ENCODE data around the gene ITGAL. TPM values are rescaled to one million over a fixed set of nuclear protein-coding genes. Genes with fewer than 3 reads are reported as not detected.
A peak's percentile ranks its signal among the peaks of the same experiment; 100 is the strongest.

The ITGAL gene
- total and polyA plus RNA-seq, 7 donors = 0.60 to 20.7 (median 2.8) TPM

DNA sequence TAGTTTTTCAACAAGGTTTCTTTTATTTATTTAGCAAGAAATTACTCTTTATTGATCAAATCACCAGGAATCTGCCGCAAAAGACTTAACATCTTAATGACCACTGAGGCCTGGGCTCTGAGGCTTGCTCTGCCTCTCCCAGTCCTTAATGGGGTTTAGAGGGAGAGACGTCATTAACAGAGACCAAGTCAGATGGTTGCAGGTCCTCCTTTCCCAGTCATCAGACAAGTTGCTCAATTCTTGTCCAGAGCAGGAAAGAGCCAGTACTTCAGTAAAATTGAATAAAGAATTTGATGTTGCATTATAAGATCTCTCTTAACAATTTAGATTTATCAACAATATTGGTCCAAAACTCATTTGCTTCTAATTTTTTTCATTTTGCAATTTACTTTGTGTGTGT lies 28.9 kb upstream of the ITGAL start:
- Histone ChIP-seq H3K9me3 (no peaks in the 10 kb centered on the region), H3K27me3 (no peaks in the 10 kb centered on the region), H3K4me3 (no peak overlapping the region), H3K27ac (no peak overlapping the region), H3K36me3 (peaks cover 0 to 19% (median 0%) of the 10 kb centered on the region in 4 donors), H3K4me1 (peaks cover 0 to 22% (median 14%) of the 10 kb centered on the region in 4 donors)
- intact Hi-C loops (cut with DNase I) = no loop called here
- no peak for DNase-seq
- WGBS, 2 donors = 90 to 93% methylated on average over 2 of the region's 2 CpGs
- TF ChIP-seq POLR2AphosphoS5 (IDR thresholded peaks at IDR 0.05) = no peak
- TF ChIP-seq, protein P1, sequence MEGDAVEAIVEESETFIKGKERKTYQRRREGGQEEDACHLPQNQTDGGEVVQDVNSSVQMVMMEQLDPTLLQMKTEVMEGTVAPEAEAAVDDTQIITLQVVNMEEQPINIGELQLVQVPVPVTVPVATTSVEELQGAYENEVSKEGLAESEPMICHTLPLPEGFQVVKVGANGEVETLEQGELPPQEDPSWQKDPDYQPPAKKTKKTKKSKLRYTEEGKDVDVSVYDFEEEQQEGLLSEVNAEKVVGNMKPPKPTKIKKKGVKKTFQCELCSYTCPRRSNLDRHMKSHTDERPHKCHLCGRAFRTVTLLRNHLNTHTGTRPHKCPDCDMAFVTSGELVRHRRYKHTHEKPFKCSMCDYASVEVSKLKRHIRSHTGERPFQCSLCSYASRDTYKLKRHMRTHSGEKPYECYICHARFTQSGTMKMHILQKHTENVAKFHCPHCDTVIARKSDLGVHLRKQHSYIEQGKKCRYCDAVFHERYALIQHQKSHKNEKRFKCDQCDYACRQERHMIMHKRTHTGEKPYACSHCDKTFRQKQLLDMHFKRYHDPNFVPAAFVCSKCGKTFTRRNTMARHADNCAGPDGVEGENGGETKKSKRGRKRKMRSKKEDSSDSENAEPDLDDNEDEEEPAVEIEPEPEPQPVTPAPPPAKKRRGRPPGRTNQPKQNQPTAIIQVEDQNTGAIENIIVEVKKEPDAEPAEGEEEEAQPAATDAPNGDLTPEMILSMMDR (IDR thresholded peaks at IDR 0.05) = no peak
- no peak for TF ChIP-seq POLR2A (IDR thresholded peaks at IDR 0.05)
- no peak for TF ChIP-seq EP300 (IDR thresholded peaks at IDR 0.05)

DNA sequence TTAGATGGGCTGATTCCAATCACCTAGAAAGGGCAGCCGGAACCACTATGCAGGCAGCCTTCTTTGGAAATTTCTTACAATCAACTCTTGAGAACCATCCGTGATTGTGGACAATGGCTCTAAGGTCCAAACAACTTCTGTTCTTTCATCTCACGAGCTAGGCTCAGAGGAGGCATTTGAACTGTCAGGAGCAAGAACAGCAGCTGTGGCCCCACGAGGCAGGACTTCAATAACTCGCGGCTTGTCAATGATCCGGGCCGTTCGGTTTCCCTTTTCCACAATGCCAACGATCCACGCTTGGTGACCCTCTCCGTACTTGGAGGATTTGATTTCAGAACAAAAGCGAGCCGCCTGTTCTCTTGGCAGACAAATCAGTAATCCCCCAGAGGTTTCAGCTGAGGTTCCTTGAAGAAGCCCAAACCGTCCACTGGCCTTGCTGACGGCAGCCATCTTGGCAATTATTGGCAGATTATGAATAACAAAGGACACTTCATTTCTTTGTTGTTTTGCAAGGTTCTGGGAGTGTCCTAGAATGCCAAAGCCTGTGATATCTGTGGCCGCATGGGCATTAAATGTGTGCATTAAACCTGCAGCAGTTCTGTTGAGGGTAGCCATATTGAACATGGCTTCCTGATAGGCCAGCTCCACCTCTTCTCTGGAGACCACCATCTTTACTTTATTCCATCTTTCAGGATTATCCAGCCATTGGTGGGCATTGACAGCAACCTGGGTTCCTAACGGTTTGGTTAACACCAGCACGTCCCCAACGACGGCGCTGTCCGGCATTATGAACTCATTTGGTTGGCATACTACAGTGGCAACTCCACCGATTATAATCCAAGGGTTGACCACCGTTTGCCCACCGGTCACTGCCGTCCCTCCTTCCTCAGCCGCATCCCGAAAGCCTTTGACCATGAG lies 28.1 kb upstream of the ITGAL start:
- TF ChIP-seq, protein P1 (IDR thresholded peaks at IDR 0.05) = no peak
- TF ChIP-seq POLR2A (IDR thresholded peaks at IDR 0.05) = no peak
- no peak for TF ChIP-seq POLR2AphosphoS5 (IDR thresholded peaks at IDR 0.05)
- TF ChIP-seq EP300 (IDR thresholded peaks at IDR 0.05) = no peak
- Histone ChIP-seq H3K4me1 (peaks cover 0 to 22% (median 14%) of the 10 kb centered on the region in 4 donors), H3K27me3 (no peaks in the 10 kb centered on the region), H3K9me3 (no peaks in the 10 kb centered on the region), H3K36me3 (peaks cover 0 to 19% (median 0%) of the 10 kb centered on the region in 4 donors), H3K4me3 (peak overlapping the region; percentile 69 to 99 (median 80)), H3K27ac (peak overlapping the region; percentile 90 to 99 (median 96))
- intact Hi-C loops (cut with DNase I) = loop anchor here (5.0 kb wide), 1 partner anchor 83 kb away; the partner anchor contains the start of gene ZNF768
- DNase-seq = no peak
- WGBS, 2 donors = 82 to 94% methylated on average over 29 of the region's 29 CpGs

DNA sequence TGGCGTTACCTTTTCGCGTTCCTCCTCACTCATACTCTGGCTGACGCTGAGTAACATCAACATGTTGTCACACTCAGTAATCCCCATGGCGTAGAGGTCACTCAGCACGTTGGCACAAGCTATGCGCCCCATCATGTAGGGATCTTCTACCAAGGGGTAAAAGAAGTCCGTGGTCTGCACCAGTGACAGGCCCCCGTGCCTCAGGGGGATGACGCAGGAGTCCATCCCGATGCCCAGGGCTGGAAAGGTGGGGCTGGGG lies 27.5 kb upstream of the ITGAL start:
- 11 to 34% methylated on average over 11 of the region's 11 CpGs for WGBS, 2 donors
- Histone ChIP-seq H3K4me1 (peaks cover 0 to 22% (median 14%) of the 10 kb centered on the region in 4 donors), H3K9me3 (no peaks in the 10 kb centered on the region), H3K4me3 (peak overlapping the region; percentile 69 to 99 (median 80)), H3K27me3 (no peaks in the 10 kb centered on the region), H3K36me3 (peaks cover 0 to 19% (median 0%) of the 10 kb centered on the region in 4 donors), H3K27ac (peak overlapping the region; percentile 90 to 99 (median 96))
- no peak for DNase-seq
- no peak for TF ChIP-seq POLR2A (IDR thresholded peaks at IDR 0.05)
- TF ChIP-seq EP300 (IDR thresholded peaks at IDR 0.05) = no peak
- TF ChIP-seq, protein P1 (IDR thresholded peaks at IDR 0.05) = no peak
- no peak for TF ChIP-seq POLR2AphosphoS5 (IDR thresholded peaks at IDR 0.05)
- intact Hi-C loops (cut with DNase I) = loop anchor here (5.0 kb wide), 1 partner anchor 82 kb away; the partner anchor contains the start of gene ZNF768

DNA sequence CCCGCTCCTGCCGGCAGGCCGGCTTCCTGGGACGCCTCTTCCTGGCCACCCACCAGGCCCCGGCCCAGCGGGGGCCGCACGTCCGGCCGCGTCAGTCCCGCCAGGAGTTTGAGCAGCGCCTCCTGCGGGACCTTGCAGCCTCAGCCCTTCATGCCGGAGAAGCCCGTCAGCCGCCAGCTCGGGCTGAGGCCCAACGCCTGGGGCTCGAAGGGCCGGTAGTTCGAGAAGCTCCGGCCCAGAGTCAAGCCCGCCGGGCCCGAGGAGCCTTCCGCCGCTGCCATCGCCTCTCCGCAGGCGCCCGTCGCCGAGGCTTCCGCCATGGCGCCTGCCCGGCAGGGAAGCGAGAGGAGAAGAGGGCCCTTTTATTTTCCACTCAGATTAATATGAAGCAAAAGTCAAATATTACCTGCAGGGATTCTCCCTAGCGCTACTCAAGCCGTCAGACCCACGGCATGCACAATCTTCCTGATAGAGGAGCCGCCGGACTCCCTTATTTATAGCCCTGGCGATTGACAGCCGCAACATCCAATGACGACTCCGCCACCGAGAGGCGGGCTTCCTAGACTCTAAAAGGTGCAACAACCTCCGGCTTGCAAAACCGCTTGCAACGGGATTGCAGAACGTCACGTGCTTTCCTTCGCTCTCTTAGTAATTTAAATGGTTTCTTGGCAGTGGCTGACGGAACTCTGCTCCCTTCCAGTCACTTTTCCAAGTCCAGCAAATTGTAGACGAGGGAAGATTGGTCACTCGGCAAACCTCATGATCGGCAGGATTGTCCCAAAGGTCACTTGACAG lies 26.9 kb upstream of the ITGAL start, which contains the start of gene SEPHS2:
Gene SEPHS2, minus strand, starts transcription at position 467 of the 795 bp plus-strand sequence. Its CDS starts 147 bp downstream, at position 320.
- Histone ChIP-seq H3K9me3 (no peaks in the 10 kb centered on the region), H3K4me3 (peak within 1 kb of the TSS; percentile 69 to 99 (median 80)), H3K4me1 (peaks cover 0 to 22% (median 14%) of the 10 kb centered on the region in 4 donors), H3K36me3 (peaks cover 0 to 19% (median 0%) of the 10 kb centered on the region in 4 donors), H3K27me3 (no peaks in the 10 kb centered on the region), H3K27ac (peak within 1 kb of the TSS; percentile 90 to 99 (median 96))
- TF ChIP-seq POLR2A (IDR thresholded peaks at IDR 0.05) = peak; percentile 65 to 84
- TF ChIP-seq POLR2AphosphoS5 (IDR thresholded peaks at IDR 0.05) = peak; percentile 82 to 94 (median 87)
- no peak for TF ChIP-seq EP300 (IDR thresholded peaks at IDR 0.05)
- TF ChIP-seq, protein P1 (IDR thresholded peaks at IDR 0.05) = peak in 3 of 4 experiments; percentile 30 to 39 (median 37)
- intact Hi-C loops (cut with DNase I) = loop anchor here (5.0 kb wide), 1 partner anchor 82 kb away; the partner anchor contains the start of gene ZNF768
- peak; percentile 99 for DNase-seq
- WGBS, 2 donors = 0 to 1% methylated on average over 59 of the region's 59 CpGs

Measured in sigmoid colon (tissue), 7 donors.